ENCODE measurements around the gene ACOT9.

GRCh38 chrX:23787745-23788118 is 44.7 kb upstream of the ACOT9 start:
- TF ChIP-seq CTCF (IDR thresholded peaks at IDR 0.05): no peak
- TF ChIP-seq POLR2AphosphoS5 (IDR thresholded peaks at IDR 0.05): no peak
- no peak for TF ChIP-seq POLR2A (IDR thresholded peaks at IDR 0.05; ENCODE audit: low read depth)
- TF ChIP-seq EP300 (IDR thresholded peaks at IDR 0.05): no peak

Measured in esophagus muscularis mucosa (tissue), 4 donors.